Adrenal gland (tissue), 12 donors: ENCODE data around the gene SIRPA. TPM values are rescaled to one million over a fixed set of nuclear protein-coding genes. Genes with fewer than 3 reads are reported as not detected.

Source experiments
- DNase-seq, 7 donors: peaks; one replicate each; pipeline ENCODE4 v3.0.0-alpha.2; 2019 to 2020
- H3K27ac ChIP-seq, 5 donors: fragments of 200-600 bp; sonication (generic) in 4 of 5; 1 replicate in 3 of 5; 2 replicates in 2 of 5; pipeline versions ENCODE4 v1.5.1 to v1.8.0; 2016 to 2020; ENCODE audit warnings: mild to moderate bottlenecking in 1 of 5
- H3K27me3 ChIP-seq: fragments of 200-600 bp; 2 replicates; pipeline ENCODE4 v1.8.0; 2021
- H3K36me3 ChIP-seq, 2 donors: fragments of 200-600 bp; replicated peaks in 1 of 2; 1 replicate in 1 of 2; 2 replicates in 1 of 2; pipeline versions ENCODE4 v1.5.1 to v1.8.0; 2018 to 2022
- H3K4me1 ChIP-seq, 2 donors: fragments of 200-600 bp; replicated peaks in 1 of 2; 1 replicate in 1 of 2; 2 replicates in 1 of 2; pipeline versions ENCODE4 v1.5.1 to v1.8.0; 2018 to 2021
- H3K4me3 ChIP-seq, 4 donors: fragments of 200-600 bp; sonication (generic) in 3 of 4; one replicate each; pipeline ENCODE4 v1.5.1; 2016 to 2018
- H3K9me3 ChIP-seq, 3 donors: fragments of 200-600 bp; sonication (generic) in 1 of 3; replicated peaks in 1 of 3; 1 replicate in 2 of 3; 2 replicates in 1 of 3; pipeline versions ENCODE4 v1.5.1 to v1.8.0; 2016 to 2021
- CTCF ChIP-seq, 6 experiments: fragments of 450-650 bp in 4 of 6; fragments of 200-600 bp in 2 of 6; sonication (generic) in 1 of 6; IDR thresholded peaks; 1 replicate in 5 of 6; 2 replicates in 1 of 6; pipeline versions ENCODE4 v1.5.1 to v1.8.0; 2016 to 2021; ENCODE audit warnings: antibody characterized with exemption in 6 of 6, mild to moderate bottlenecking in 2 of 6, moderate library complexity in 1 of 6
- POLR2A ChIP-seq, 2 donors: fragments of 450-650 bp; IDR thresholded peaks; one replicate each; pipeline ENCODE4 v1.6.1; 2017; ENCODE audit warnings: antibody characterized with exemption in 2 of 2, mild to moderate bottlenecking in 2 of 2, moderate library complexity in 1 of 2
- WGBS, 4 donors: extraction: QIAGEN DNeasy Blood & Tissue Kit in 2 of 4; methylation state at CpG; one replicate each; pipeline versions ENCODE4 v1.1.5 to v1.1.7; 2013 to 2017; 5-methylcytosine and 5-hydroxymethylcytosine counted together
- intact Hi-C, 2 donors: fragments of 100-400 bp; cut with DNase I; formaldehyde crosslinking; loops; one replicate each; pipeline versions ENCODE4 v1.14.1 to v1.15.0; 2022 to 2023
- polyA plus RNA-seq, 3 donors: library from polyadenylated mRNA; stranded (reverse); fragments of 200-250 nt in 2 of 3; fragments of 350-450 nt in 1 of 3; fragmentation: Illumina TruSeq in 1 of 3; extraction: RNeasy Lipid Tissue Mini Kit (QIAGEN cat#74804) in 1 of 3; gene quantifications; one replicate each; pipeline ENCODE4 v1.2.3, GENCODE V29; 2013 to 2014
- total RNA-seq, 9 donors: library from RNA; depleted of rRNA in 4 of 9; stranded (reverse); fragments of >200 nt in 4 of 9; fragments of 120-200 nt in 1 of 9; fragmentation: NEBNext Ultra II Directional in 1 of 9; extraction: Animal tissue kit (Norgen Biotek cat#: 25700) in 1 of 9; gene quantifications; one replicate each; pipeline versions ENCODE4 v1.1.0 to v1.2.4, GENCODE V29; 2013 to 2023
- donor health status: healthy with polysubstance abuse.
- donor health status: Bipolar disorder and iron deficiency.
- donor health status: DM: yes; HTN: yes; CAD: no.
- donor health status: DM: no; HTN: no; CAD: no.
- donor health status: DM: no; HTN: no; CAD: no.
- donor health status: DM: yes; HTN: yes; CAD: no.

Gene SIRPA
- total and polyA plus RNA-seq, 12 donors = 22.2 to 102 (median 71.1) TPM

GRCh38 chr20:1906361-1907051 is 11.3 kb downstream of the SIRPA start:
- WGBS, 4 donors = 63 to 64% (median 64%) methylated on average over 9 of the region's 9 CpGs

GRCh38 chr20:1907586-1907985 is 12.4 kb downstream of the SIRPA start:
- no peaks in the 10 kb centered on the region for H3K9me3 ChIP-seq
- TF ChIP-seq CTCF (IDR thresholded peaks at IDR 0.05) (no peak), POLR2A (IDR thresholded peaks at IDR 0.05) (no peak)
- H3K36me3 ChIP-seq = no peaks in the 10 kb centered on the region
- peaks cover 4 to 20% of the 10 kb centered on the region in 2 donors for H3K4me1 ChIP-seq
- no peaks in the 10 kb centered on the region for H3K27me3 ChIP-seq
- WGBS, 4 donors = 48 to 53% (median 49%) methylated on average over 4 to 6 of the region's 6 CpGs
- peak overlapping the region in 3 of 5 donors; percentile 35 to 59 (median 53) for H3K27ac ChIP-seq
- H3K4me3 ChIP-seq = no peak overlapping the region
- DNase-seq = peak; percentile 79 to 95 (median 94)
- intact Hi-C loops = no loop called here

More at GRCh38 chr20:1906361-1907051, 11.3 kb downstream of the SIRPA start:
- intact Hi-C loops = no loop called here
- Histone ChIP-seq H3K27ac (peak overlapping the region in 3 of 5 donors; percentile 0 to 59 (median 53)), H3K27me3 (no peaks in the 10 kb centered on the region), H3K4me3 (no peak overlapping the region), H3K4me1 (peaks cover 4 to 20% of the 10 kb centered on the region in 2 donors), H3K9me3 (no peaks in the 10 kb centered on the region), H3K36me3 (no peaks in the 10 kb centered on the region)
- TF ChIP-seq CTCF (IDR thresholded peaks at IDR 0.05) (no peak), POLR2A (IDR thresholded peaks at IDR 0.05) (no peak)
- DNase-seq = no peak

- Histone ChIP-seq H3K4me3 (no peak overlapping the region), H3K36me3 (no peaks in the 10 kb centered on the region), H3K27me3 (no peaks in the 10 kb centered on the region), H3K9me3 (no peaks in the 10 kb centered on the region), H3K27ac (peak overlapping the region in 2 of 5 donors; percentile 9 to 35), H3K4me1 (peaks cover 4 to 20% of the 10 kb centered on the region in 2 donors)
- TF ChIP-seq POLR2A (IDR thresholded peaks at IDR 0.05) (no peak), CTCF (IDR thresholded peaks at IDR 0.05) (no peak)
- 76 to 84% (median 78%) methylated on average over 9 of the region's 9 CpGs for WGBS, 4 donors
- DNase-seq = no peak
- intact Hi-C loops = no loop called here
These were observed 13.0 kb downstream of the SIRPA start for GRCh38 chr20:1908191-1908590.

GRCh38 chr20:1909097-1909496 is 13.9 kb downstream of the SIRPA start:
- 85 to 89% (median 87%) methylated on average over 2 to 4 of the region's 4 CpGs for WGBS, 4 donors
- no peaks in the 10 kb centered on the region for H3K36me3 ChIP-seq
- H3K27me3 ChIP-seq = no peaks in the 10 kb centered on the region
- H3K27ac ChIP-seq = no peak overlapping the region
- H3K4me3 ChIP-seq = no peak overlapping the region
- TF ChIP-seq POLR2A (IDR thresholded peaks at IDR 0.05) (no peak), CTCF (IDR thresholded peaks at IDR 0.05) (no peak)
- H3K9me3 ChIP-seq = no peaks in the 10 kb centered on the region
- no peak for DNase-seq
- H3K4me1 ChIP-seq = peaks cover 4 to 20% of the 10 kb centered on the region in 2 donors
- intact Hi-C loops = no loop called here
